CD14-positive monocyte (primary cell): ENCODE results near the gene CENPP. TPM values are rescaled to one million over a fixed set of nuclear protein-coding genes. Genes with fewer than 3 reads are reported as not detected.

Experiments
- DNase-seq, 3 donors: peaks; one replicate each; pipeline ENCODE4 v3.0.0-alpha.2; 2011 to 2022
- H2AFZ ChIP-seq: 2 replicates; pipeline ENCODE4 v1.6.0; 2012; ENCODE audit warnings: mild to moderate bottlenecking, low read depth, low read length, inconsistent platforms; ENCODE audit not compliant: insufficient read depth, poor library complexity, severe bottlenecking
- H3K27ac ChIP-seq, 2 donors: 1 replicate in 1 of 2; 2 replicates in 1 of 2; pipeline ENCODE4 v1.5.1; 2012 to 2013; ENCODE audit warnings: low read length in 2 of 2, control low read depth in 1 of 2, inconsistent platforms in 1 of 2, low read depth in 1 of 2, mild to moderate bottlenecking in 1 of 2
- H3K27me3 ChIP-seq, 2 donors: one replicate each; pipeline versions ENCODE4 v1.6.0 to v1.6.1; 2011 to 2013; ENCODE audit warnings: low read length in 2 of 2; ENCODE audit not compliant: control insufficient read depth in 2 of 2, insufficient read depth in 2 of 2
- H3K36me3 ChIP-seq, 2 donors: replicated peaks in 1 of 2; 1 replicate in 1 of 2; 2 replicates in 1 of 2; pipeline versions ENCODE4 v1.5.1 to v1.6.1; 2012 to 2013; ENCODE audit warnings: low read length in 2 of 2, control low read depth in 1 of 2, inconsistent platforms in 1 of 2, mild to moderate bottlenecking in 1 of 2; ENCODE audit not compliant: insufficient read depth in 2 of 2, control insufficient read depth in 1 of 2
- H3K4me1 ChIP-seq, 2 donors: 1 replicate in 1 of 2; 2 replicates in 1 of 2; pipeline versions ENCODE4 v1.5.1 to v1.6.1; 2012 to 2013; ENCODE audit warnings: low read length in 2 of 2, control low read depth in 1 of 2, inconsistent platforms in 1 of 2, mild to moderate bottlenecking in 1 of 2, moderate library complexity in 1 of 2; ENCODE audit not compliant: insufficient read depth in 2 of 2, control insufficient read depth in 1 of 2
- H3K4me2 ChIP-seq: replicated peaks from 2 replicates; pipeline ENCODE3; 2012; ENCODE audit warnings: low read length, moderate library complexity, mild to moderate bottlenecking; ENCODE audit not compliant: poor library complexity, severe bottlenecking; ENCODE audit errors: extremely low read depth
- H3K4me3 ChIP-seq, 3 experiments: fragments of 200-600 bp in 1 of 3; sonication (generic) in 1 of 3; replicated peaks in 1 of 3; 1 replicate in 2 of 3; 2 replicates in 1 of 3; pipeline ENCODE4 v1.5.1; 2011 to 2013; ENCODE audit warnings: low read length in 3 of 3, mild to moderate bottlenecking in 3 of 3, control low read depth in 2 of 3, low read depth in 2 of 3, inconsistent platforms in 1 of 3, moderate library complexity in 1 of 3
- H3K79me2 ChIP-seq: 2 replicates; pipeline ENCODE4 v1.6.0; 2012; ENCODE audit warnings: mild to moderate bottlenecking, control low read depth, inconsistent platforms, low read length, moderate library complexity; ENCODE audit not compliant: insufficient read depth
- H3K9ac ChIP-seq: 2 replicates; pipeline ENCODE4 v1.6.0; 2017; ENCODE audit warnings: low read length, mild to moderate bottlenecking; ENCODE audit not compliant: insufficient read depth, poor library complexity, severe bottlenecking
- H3K9me3 ChIP-seq, 2 donors: replicated peaks in 1 of 2; 1 replicate in 1 of 2; 2 replicates in 1 of 2; pipeline versions ENCODE4 v1.5.1 to v1.6.1; 2012 to 2013; ENCODE audit warnings: low read length in 2 of 2, control low read depth in 1 of 2; ENCODE audit not compliant: control insufficient read depth in 1 of 2, insufficient read depth in 1 of 2
- H4K20me1 ChIP-seq: 2 replicates; pipeline ENCODE4 v1.6.0; 2012; ENCODE audit warnings: mild to moderate bottlenecking, low read length, control low read depth, moderate library complexity; ENCODE audit not compliant: insufficient read depth
- H3K27ac Mint-ChIP-seq, 7 donors: one replicate each; pipeline ENCODE4 v1.8.0; 2020; ENCODE audit warnings: mild to moderate bottlenecking in 7 of 7, mixed read lengths in 7 of 7, moderate library complexity in 6 of 7, inconsistent platforms in 2 of 7
- H3K27me3 Mint-ChIP-seq, 3 donors: one replicate each; pipeline ENCODE4 v1.8.0; 2021 to 2022; ENCODE audit warnings: low read depth in 3 of 3, mild to moderate bottlenecking in 3 of 3, mixed read lengths in 3 of 3, moderate library complexity in 3 of 3, inconsistent platforms in 1 of 3
- H3K36me3 Mint-ChIP-seq, 2 donors: one replicate each; pipeline ENCODE4 v1.8.0; 2020; ENCODE audit warnings: mixed read lengths in 2 of 2, inconsistent platforms in 1 of 2, mild to moderate bottlenecking in 1 of 2
- H3K4me1 Mint-ChIP-seq: one replicate; pipeline ENCODE4 v1.8.0; 2020; ENCODE audit warnings: mild to moderate bottlenecking, mixed read lengths
- H3K4me3 Mint-ChIP-seq, 2 donors: one replicate each; pipeline ENCODE4 v1.8.0; 2020; ENCODE audit warnings: mild to moderate bottlenecking in 2 of 2, mixed read lengths in 2 of 2, moderate library complexity in 1 of 2
- H3K9me3 Mint-ChIP-seq, 7 donors: one replicate each; pipeline ENCODE4 v1.8.0; 2020 to 2022; ENCODE audit warnings: mixed read lengths in 7 of 7, mild to moderate bottlenecking in 6 of 7, moderate library complexity in 6 of 7, inconsistent platforms in 2 of 7
- WGBS: methylation state at CpG from one replicate; pipeline ENCODE4 v1.1.5; 2013; ENCODE audit warnings: missing lambda C conversion rate; ENCODE audit not compliant: insufficient coverage; 5-methylcytosine and 5-hydroxymethylcytosine counted together
- intact Hi-C, 2 donors: fragments of 100-400 bp; cut with micrococcal nuclease; formaldehyde crosslinking; loops; one replicate each; pipeline versions ENCODE4 v1.15.0 to v1.15.1; 2023
- polyA plus RNA-seq, 3 donors: library from polyadenylated mRNA; depleted of rRNA in 1 of 3; unstranded in 2 of 3; stranded (reverse) in 1 of 3; fragments of 300-500 nt in 2 of 3; fragments of >200 nt in 1 of 3; fragmentation: Illumina TruSeq in 2 of 3; gene quantifications; 1 replicate in 2 of 3; 2 replicates in 1 of 3; pipeline ENCODE4 v1.2.3, GENCODE V29; 2012 to 2021
- TF ChIP-seq, protein P1 (sequence below): fragments of 200-600 bp; IDR thresholded peaks from one replicate; pipeline ENCODE4 v1.8.0; 2022; ENCODE audit warnings: antibody characterized with exemption, mild to moderate bottlenecking

Gene CENPP
- polyA plus RNA-seq, 3 donors = 0.50 to 1.1 (median 1.1) TPM

DNA sequence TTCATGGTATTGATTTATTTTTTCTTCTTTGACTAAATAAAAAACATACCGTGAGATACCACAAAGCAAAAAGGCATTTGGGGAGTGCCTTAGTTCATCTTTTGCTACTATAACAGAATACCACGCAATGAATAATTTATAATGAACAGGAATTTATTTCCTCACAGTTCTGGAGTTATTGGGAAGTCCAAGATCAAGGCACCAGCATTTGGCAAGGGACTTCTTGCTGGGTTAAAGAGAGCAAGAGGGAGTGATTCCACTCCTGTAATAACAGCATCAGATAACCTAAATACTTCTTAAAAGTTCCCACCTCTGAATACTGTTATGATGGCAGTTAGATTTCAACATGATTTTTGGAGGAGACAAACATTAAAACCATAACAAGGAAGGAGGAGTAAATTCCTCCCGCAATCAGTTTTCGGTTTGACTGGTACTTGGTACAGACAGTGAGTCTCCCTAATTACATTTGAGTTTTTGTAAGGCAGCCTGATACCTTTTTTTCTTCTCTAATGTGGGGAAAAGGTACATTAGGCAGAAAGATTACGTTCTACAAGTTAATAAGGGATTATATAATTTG, 107.3 kb downstream of the CENPP start:
- Histone ChIP-seq H3K4me3 (no peak overlapping the region), H3K9ac (no peak overlapping the region), H3K4me1 (no peaks in the 10 kb centered on the region), H3K4me2 (no peak overlapping the region), H2AFZ (no peak overlapping the region), H3K27me3 (no peaks in the 10 kb centered on the region), H3K79me2 (no peaks in the 10 kb centered on the region), H3K36me3 (no peaks in the 10 kb centered on the region), H3K9me3 (no peaks in the 10 kb centered on the region), H3K27ac (no peak overlapping the region), H4K20me1 (no peaks in the 10 kb centered on the region)
- peaks cover 0 to 2% (median 2%) of the 10 kb centered on the region in 3 donors for H3K27me3 Mint-ChIP-seq
- H3K9me3 Mint-ChIP-seq = no peaks in the 10 kb centered on the region
- TF ChIP-seq, protein P1, sequence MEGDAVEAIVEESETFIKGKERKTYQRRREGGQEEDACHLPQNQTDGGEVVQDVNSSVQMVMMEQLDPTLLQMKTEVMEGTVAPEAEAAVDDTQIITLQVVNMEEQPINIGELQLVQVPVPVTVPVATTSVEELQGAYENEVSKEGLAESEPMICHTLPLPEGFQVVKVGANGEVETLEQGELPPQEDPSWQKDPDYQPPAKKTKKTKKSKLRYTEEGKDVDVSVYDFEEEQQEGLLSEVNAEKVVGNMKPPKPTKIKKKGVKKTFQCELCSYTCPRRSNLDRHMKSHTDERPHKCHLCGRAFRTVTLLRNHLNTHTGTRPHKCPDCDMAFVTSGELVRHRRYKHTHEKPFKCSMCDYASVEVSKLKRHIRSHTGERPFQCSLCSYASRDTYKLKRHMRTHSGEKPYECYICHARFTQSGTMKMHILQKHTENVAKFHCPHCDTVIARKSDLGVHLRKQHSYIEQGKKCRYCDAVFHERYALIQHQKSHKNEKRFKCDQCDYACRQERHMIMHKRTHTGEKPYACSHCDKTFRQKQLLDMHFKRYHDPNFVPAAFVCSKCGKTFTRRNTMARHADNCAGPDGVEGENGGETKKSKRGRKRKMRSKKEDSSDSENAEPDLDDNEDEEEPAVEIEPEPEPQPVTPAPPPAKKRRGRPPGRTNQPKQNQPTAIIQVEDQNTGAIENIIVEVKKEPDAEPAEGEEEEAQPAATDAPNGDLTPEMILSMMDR = no peak
- no peak for DNase-seq
- peaks cover 5 to 13% of the 10 kb centered on the region in 2 donors for H3K36me3 Mint-ChIP-seq
- H3K27ac Mint-ChIP-seq = no peak overlapping the region
- no peaks in the 10 kb centered on the region for H3K4me1 Mint-ChIP-seq
- intact Hi-C loops = no loop called here
- no peak overlapping the region for H3K4me3 Mint-ChIP-seq
- no CpG with 5 or more reads among the region's 5 CpGs for WGBS

DNA sequence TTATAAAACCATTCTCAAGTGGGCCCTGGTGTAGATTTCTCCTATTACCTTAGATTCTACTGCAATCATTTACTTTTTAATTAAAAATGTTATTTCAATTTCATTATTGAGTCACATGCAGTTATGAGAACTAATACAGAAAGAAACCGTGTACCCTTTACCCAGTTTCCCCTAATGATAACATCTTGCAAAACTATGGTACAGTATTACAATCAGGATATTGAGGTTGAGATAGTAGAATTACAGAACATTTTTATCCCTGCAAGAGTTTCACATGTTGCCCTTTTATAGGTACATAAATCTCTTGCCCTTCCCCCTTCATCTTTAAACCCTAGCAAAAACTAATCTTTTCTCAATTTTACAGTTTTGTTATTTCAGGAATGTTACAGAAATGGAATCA, 109.5 kb downstream of the CENPP start:
- TF ChIP-seq, protein P1 = no peak
- no peaks in the 10 kb centered on the region for H3K4me1 ChIP-seq
- no peaks in the 10 kb centered on the region for H3K9me3 Mint-ChIP-seq
- DNase-seq = no peak
- no peak overlapping the region for H2AFZ ChIP-seq
- H3K36me3 ChIP-seq = no peaks in the 10 kb centered on the region
- no peak overlapping the region for H3K9ac ChIP-seq
- no peaks in the 10 kb centered on the region for H4K20me1 ChIP-seq
- H3K27ac ChIP-seq = no peak overlapping the region
- no peak overlapping the region for H3K4me3 ChIP-seq
- H3K36me3 Mint-ChIP-seq = peaks cover 5 to 9% of the 10 kb centered on the region in 2 donors
- no peak overlapping the region for H3K27ac Mint-ChIP-seq
- WGBS = no CpG with 5 or more reads among the region's 1 CpG
- H3K4me1 Mint-ChIP-seq = no peaks in the 10 kb centered on the region
- no peaks in the 10 kb centered on the region for H3K9me3 ChIP-seq
- intact Hi-C loops = loop anchor here in 1 of 2 donors (5.0 kb wide), 1 partner anchor 293 kb away; no protein-coding TSS in a partner anchor
- peaks cover 0 to 2% (median 2%) of the 10 kb centered on the region in 3 donors for H3K27me3 Mint-ChIP-seq
- no peak overlapping the region for H3K4me2 ChIP-seq
- H3K79me2 ChIP-seq = no peaks in the 10 kb centered on the region
- no peaks in the 10 kb centered on the region for H3K27me3 ChIP-seq
- no peak overlapping the region for H3K4me3 Mint-ChIP-seq
